UCSD-AML1 (cell line): ENCODE measurements around the gene ADRA2C.

Experiments used
- DNase-seq: peaks from one replicate; lab custom pipeline; 2025; ENCODE audit not compliant: unreplicated experiment; lab: John Stamatoyannopoulos, UW

ADRA2C gene

GRCh38 chr4:3756343-3757059, 9.7 kb upstream of the ADRA2C start:
- DNase-seq: no peak

- DNase-seq: peak; percentile 34
These were observed 6.9 kb upstream of the ADRA2C start for GRCh38 chr4:3759236-3759635.

- no peak for DNase-seq
These were observed 5.8 kb upstream of the ADRA2C start for GRCh38 chr4:3760346-3760745.

DNA sequence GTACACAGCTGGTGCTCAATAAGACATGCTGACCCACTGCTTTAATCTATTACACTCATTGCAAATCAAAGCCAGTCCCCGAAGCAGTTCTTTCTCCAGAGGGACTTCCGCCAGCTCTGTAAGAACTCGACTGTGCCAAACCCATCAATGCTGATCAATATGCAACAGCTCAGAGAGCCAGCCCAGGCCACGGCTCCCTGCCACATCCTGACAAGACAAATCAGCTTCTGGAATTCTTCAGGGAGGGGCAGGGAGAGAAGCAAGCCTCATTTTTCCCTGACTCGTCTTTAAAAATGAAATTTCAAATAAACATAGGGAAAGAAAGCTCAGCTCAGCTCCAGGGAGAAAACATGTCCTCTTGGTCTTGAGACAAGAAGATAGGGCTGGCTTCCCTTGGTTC, 5.3 kb upstream of the ADRA2C start:
- DNase-seq: no peak

GRCh38 chr4:3762264-3762663, 3.9 kb upstream of the ADRA2C start:
- DNase-seq: no peak

DNA sequence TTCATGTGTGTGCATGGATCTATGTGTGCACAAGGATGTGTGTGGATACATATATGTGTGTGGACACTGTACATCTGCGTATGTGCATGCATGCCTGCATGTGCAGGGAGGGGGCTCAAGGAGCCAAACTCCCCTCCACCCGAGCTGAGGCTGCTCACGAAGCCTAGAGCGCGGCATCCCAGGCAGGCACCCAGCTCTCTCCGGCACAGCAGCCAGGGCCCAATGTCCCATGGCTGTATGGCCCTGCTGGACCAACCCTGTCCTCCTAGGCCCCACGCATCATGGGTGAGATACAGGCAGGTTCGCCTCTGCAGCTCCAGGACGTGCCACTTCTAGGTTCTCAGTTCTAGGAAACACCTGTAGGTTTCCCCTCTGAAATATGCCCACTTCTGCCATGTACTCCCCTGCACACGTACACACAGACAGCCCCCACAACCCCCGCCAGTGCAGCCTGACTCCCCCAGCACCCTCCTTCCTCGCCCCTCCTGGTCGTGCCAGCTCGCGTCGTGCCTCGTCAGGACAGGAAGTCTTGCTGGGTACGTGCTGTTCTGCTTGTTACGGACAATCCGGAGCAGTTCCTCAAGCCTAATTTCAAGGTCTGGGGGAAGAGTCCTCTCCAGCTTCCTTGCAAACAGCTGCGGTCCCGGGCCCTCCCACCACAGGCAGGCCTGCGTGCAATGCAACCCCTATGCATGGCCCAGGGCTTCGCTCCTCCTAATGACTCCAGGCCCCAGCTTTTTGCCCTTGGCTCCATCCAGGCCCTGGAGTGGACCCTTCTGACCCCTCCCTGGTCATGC, 3.2 kb upstream of the ADRA2C start:
- no peak for DNase-seq

DNA sequence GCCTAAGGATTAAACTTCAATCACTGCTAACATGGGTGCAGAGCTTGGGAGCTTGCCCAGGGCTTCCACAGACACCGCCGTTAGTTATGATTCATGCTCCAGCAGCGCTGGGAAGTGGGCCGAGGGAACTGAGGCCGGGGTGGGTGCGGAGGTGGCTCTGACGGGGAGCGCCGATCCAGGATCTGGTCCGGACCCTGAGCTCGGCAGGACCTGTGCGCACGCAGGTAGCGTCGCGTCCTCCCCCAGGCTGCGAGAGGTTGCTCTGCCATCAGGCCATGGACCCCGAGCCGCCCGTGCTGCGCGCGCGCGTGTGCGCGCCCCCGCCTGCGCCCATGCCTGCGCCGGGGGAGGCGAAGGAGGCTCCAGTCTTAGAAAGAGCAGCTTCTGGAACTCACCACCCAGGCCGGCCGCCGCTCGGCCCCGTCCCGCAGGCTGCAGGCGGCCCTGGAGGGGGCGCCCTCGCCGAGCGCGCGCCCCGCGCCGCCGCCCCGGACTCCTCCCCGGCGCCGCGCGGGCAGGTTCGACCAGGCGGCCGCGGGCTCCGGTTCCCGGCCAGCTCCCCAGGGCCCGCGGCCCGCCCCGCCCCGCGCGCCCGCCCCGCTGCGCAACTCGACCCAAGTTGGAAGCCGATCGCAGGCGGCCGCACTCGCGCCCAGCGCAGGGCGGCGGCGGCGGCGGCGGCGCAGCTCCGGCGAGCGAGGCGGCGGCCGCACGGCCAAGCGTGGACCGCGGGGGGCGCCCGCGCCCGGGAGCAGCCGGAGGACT, 732 bp upstream of the ADRA2C start:
- DNase-seq: peak; percentile 57

DNA sequence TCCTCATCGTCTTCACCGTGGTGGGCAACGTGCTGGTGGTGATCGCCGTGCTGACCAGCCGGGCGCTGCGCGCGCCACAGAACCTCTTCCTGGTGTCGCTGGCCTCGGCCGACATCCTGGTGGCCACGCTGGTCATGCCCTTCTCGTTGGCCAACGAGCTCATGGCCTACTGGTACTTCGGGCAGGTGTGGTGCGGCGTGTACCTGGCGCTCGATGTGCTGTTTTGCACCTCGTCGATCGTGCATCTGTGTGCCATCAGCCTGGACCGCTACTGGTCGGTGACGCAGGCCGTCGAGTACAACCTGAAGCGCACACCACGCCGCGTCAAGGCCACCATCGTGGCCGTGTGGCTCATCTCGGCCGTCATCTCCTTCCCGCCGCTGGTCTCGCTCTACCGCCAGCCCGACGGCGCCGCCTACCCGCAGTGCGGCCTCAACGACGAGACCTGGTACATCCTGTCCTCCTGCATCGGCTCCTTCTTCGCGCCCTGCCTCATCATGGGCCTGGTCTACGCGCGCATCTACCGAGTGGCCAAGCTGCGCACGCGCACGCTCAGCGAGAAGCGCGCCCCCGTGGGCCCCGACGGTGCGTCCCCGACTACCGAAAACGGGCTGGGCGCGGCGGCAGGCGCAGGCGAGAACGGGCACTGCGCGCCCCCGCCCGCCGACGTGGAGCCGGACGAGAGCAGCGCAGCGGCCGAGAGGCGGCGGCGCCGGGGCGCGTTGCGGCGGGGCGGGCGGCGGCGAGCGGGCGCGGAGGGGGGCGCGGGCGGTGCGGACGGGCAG, 792 bp downstream of the ADRA2C start:
- DNase-seq: no peak

GRCh38 chr4:3767570-3768288, 1.5 kb downstream of the ADRA2C start:
- DNase-seq: no peak

DNA sequence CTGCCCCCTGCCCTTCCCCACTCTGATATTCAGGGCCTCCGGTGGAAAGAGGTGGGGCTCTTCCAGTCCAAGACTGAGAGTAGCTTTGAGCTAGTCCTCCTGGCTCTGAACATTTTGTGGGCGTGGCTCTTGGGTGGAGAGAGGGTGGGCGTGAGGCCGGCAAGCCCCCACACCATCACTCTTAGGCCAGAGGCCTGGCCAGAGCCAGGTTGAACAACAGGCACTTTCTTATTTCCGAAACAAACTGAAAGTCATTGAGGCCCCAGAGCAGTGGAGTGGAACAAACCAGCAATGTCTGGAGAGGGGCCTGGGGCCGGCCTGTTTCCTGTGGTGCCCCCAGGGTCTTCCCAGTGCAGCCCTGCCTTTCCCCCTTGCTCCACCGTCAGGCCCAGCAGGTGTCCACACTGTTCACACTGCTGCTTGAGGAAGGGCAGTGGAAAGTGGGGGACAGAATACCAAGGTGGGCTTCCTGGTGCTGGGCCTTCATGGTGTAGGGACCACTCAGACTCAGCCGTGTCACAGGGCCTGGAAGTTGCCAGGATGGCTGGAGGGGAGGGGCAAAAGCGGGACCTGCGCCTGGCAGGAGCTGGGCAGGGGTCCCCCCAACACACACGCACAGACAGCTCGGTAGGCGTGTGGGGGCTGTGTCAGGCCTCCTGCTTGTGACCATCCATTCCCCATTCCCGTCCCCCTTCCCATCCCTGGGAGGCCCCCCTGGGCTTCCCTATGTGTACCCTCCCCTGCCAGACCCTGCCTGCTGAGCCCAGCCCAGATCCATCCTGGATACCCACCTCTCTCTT, 2.9 kb downstream of the ADRA2C start:
- no peak for DNase-seq

GRCh38 chr4:3769642-3770184, 3.5 kb downstream of the ADRA2C start:
- no peak for DNase-seq

DNA sequence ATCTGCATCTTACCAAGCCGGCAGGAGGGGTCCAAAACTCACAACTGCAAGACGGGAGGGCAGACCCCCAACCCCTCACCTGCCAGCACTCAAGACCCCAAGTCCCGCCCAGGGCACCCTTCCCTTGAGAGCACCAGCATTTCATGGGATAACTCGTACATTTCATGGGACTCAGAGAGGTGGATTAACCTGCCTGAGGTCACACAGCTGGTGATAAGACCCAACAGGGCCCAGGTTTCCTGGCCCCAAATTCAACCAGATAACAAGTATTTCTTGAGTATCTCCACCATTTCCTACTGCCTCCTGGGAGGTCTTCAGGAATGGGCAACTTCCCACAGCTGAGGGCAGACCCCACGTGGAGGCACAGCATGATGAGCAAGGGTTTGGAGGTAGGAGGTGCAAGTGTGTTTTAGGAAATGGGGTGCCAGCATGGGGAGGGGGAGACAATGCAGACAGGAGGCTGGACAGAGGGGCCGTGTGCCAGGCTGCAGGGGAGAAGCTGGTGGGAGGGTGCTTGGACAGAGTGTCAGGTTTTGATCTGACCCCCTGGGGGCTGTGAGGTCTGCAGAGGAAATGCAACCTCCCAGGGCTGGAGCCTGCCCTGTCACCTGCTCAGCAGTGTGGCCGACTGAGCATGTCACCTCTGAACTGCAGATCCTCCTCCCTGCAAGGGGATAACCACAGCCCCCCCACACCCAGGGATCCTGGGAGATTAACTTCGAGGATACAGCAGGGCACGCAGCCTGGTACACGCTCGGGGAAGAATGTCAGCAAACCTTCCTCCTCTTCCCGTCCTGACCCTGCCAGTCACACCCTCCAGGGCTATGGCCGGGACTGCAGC, 4.4 kb downstream of the ADRA2C start:
- no peak for DNase-seq

DNA sequence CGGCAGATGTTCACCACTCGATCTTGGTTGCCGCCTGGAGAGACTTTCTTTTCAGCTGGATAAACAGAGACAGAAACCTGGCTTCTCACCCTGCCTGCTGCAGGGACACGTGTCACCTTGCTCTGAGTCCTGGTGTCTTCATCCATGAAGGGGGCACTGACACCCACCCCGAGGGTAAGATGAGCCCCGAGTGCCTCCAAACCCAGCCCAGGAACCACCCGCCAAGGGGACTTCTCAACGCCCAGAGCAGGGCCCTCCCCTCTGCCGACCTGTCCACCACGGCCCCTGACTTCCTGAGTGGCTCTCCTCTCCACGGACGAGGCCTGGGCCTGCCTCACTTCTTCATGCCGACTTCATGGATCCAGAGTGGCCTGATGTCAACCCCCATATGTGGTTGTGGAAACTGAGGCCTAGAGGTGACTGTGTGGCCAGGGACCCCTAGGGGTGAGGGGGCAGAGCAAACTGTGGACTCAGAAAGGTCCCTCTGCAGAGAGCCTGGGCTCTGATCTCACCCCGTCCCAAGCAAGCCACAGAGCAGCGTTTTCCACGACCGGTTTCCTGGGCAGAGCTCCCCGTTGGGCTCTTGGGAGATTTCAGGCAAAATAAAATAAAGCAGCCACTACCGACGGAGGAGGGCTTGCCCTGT, 5.1 kb downstream of the ADRA2C start:
- no peak for DNase-seq

GRCh38 chr4:3771939-3772495, 5.8 kb downstream of the ADRA2C start:
- DNase-seq: no peak

DNA sequence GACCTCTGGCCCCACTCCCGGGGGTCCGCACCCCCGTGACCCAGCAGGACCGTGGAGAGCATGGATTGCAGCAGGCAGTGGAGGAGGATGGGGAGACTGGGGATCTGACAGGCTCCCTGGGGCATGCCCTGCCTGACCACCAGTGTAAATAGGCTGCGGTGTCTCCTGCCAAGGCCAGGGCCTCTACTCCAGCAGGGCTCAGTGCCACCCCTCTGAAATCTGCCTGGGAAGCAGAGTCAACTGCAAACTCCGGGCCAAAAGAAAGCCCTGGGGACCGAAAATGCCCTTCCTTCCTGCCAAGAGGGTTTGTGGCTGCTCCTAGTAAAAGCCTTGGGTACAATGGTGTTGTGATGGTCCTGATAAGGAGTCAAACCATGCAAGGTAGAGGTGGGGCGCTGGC, 6.4 kb downstream of the ADRA2C start:
- DNase-seq: no peak

- no peak for DNase-seq
These were observed 7.4 kb downstream of the ADRA2C start for GRCh38 chr4:3773552-3774001.

DNA sequence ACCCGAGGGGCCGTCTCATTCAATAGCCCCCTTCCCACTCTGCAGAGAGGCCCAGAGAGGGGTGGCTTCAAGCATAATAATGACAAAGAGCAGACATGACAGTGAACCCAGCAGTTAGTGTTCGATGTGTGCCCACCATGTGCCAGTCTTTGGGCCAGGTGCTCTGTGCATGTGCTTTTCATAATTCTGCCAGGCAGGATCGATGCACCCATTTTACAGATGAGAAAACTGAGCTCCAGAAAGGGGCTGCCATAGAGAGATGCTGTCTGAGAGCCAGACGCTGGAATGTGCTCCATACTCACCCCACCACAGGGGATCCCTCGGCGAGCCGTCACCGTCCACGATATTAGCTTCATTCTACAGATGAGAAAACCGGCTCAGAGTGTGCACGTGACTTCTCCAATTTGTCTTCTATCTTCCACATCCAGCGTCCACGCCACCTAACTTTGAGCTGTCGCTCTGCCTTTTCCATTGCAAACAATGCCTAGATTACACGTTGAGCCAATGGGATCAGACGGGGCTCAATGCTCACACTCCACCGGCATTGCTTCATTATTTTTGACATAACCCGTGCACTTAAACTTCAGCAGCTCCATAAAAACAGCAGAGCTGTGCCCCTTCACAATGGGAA, 8.2 kb downstream of the ADRA2C start:
- no peak for DNase-seq
